Measurements from ENCODE around the gene IGSF21. TPM values are rescaled to one million over a fixed set of nuclear protein-coding genes. Genes with fewer than 3 reads are reported as not detected.

IGSF21 gene
- total RNA-seq, 1 experiment from 2014 or later, result 30.5 TPM

- ChIA-PET CTCF (interaction anchor here (1.1 to 1.7 kb wide), 2 partner anchors 18 to 136 kb away, joined by 3 to 4 read pairs; no protein-coding TSS in a partner anchor), POLR2A (no interaction called here)
- Mint-ChIP-seq H3K36me3 (no peaks in the 10 kb centered on the region), H3K9me3 (no peaks in the 10 kb centered on the region), H3K4me1 (no peaks in the 10 kb centered on the region), H3K27ac (no peak overlapping the region), H3K27me3 (ENCODE audit: low read depth) (peaks cover 46% of the 10 kb centered on the region), H3K4me3 (no peak overlapping the region)
- ATAC-seq (no peak), DNase-seq (ENCODE audit: low spot score) (no peak)
- TF ChIP-seq ZNF512 (CRISPR knock-in tag; IDR thresholded peaks at IDR 0.05; ENCODE audit: borderline replicate concordance) (no peak), TCF7 (CRISPR knock-in tag; IDR thresholded peaks at IDR 0.05; ENCODE audit: low read depth) (no peak), MYBL2 (CRISPR knock-in tag; IDR thresholded peaks at IDR 0.05) (no peak), CTCF (IDR thresholded peaks at IDR 0.05) (no peak), ZNF396 (CRISPR knock-in tag; IDR thresholded peaks at IDR 0.05; ENCODE audit: borderline replicate concordance) (no peak), PREB (CRISPR knock-in tag; IDR thresholded peaks at IDR 0.05; ENCODE audit: borderline replicate concordance) (no peak), NR3C1 (CRISPR knock-in tag; conservative IDR thresholded peaks at IDR 0.05; ENCODE audit: low read depth) (no peak), FOXP4 (CRISPR knock-in tag; IDR thresholded peaks at IDR 0.05) (no peak), E2F5 (CRISPR knock-in tag; IDR thresholded peaks at IDR 0.05) (no peak), AFF4 (CRISPR knock-in tag; IDR thresholded peaks at IDR 0.05; ENCODE audit: borderline replicate concordance) (no peak), KAT7 (CRISPR knock-in tag; IDR thresholded peaks at IDR 0.05; ENCODE audit: borderline replicate concordance) (no peak), ZNF671 (CRISPR knock-in tag; IDR thresholded peaks at IDR 0.05) (no peak), ZNF317 (CRISPR knock-in tag; IDR thresholded peaks at IDR 0.05; ENCODE audit: borderline replicate concordance, low read depth) (no peak), IRF1 (CRISPR knock-in tag; IDR thresholded peaks at IDR 0.05) (no peak), NR2C2 (CRISPR knock-in tag; IDR thresholded peaks at IDR 0.05) (no peak), ZNF263 (CRISPR knock-in tag; IDR thresholded peaks at IDR 0.05; ENCODE audit: low read depth) (no peak), ATF1 (CRISPR knock-in tag; IDR thresholded peaks at IDR 0.05) (no peak), NFE2L1 (CRISPR knock-in tag; IDR thresholded peaks at IDR 0.05) (no peak), PRDM15 (CRISPR knock-in tag; IDR thresholded peaks at IDR 0.05) (no peak)
Observed at GRCh38 chr1:18058981-18059605, 48.5 kb upstream of the IGSF21 start.

Measured in WTC11 (cell line).